ENCODE data around the gene ETF1.

DNA sequence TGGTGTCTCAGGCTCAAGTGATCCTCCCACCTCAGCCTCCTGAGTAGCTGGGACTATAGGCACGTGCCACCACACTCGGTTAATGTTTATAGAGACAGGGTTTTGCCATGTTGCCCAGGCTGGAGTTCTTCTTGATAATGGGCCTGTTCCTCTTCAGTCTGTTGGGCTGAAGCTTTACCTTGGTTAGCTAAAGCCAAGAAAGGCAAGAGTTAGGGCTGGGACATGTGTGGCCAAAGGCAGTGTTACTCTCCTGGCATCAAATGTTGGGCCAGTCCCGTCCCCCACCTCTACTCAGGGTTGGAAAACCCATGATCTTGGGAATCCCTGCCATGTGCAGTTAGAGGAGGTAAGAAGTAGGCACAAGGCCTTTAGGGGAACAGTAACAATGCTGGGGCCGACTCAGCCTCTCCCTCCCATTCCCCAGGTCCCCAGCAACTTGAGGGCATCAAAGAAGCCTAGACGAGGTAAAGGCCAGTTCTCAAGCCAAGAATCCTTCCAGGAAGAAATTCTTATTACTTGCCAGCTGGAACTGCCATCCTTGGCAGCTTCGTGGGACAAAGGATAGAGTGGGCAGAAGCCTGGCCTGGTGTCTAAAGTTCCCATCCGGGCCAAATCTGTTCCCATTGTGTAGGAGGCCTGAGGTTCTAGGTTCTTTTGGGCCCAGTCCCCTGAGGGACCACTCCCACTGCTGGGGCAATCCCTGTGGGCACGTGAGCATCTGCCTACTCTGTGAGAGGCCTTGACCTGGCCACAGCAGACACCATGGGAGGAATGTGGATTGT is 73.3 kb downstream of the ETF1 start:
- TF ChIP-seq, protein P1, sequence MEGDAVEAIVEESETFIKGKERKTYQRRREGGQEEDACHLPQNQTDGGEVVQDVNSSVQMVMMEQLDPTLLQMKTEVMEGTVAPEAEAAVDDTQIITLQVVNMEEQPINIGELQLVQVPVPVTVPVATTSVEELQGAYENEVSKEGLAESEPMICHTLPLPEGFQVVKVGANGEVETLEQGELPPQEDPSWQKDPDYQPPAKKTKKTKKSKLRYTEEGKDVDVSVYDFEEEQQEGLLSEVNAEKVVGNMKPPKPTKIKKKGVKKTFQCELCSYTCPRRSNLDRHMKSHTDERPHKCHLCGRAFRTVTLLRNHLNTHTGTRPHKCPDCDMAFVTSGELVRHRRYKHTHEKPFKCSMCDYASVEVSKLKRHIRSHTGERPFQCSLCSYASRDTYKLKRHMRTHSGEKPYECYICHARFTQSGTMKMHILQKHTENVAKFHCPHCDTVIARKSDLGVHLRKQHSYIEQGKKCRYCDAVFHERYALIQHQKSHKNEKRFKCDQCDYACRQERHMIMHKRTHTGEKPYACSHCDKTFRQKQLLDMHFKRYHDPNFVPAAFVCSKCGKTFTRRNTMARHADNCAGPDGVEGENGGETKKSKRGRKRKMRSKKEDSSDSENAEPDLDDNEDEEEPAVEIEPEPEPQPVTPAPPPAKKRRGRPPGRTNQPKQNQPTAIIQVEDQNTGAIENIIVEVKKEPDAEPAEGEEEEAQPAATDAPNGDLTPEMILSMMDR (IDR thresholded peaks at IDR 0.05) = no peak
- TF ChIP-seq POLR2A (IDR thresholded peaks at IDR 0.05) = peak in 2 of 3 donors; percentile 37 to 72
